ENCODE measurements around the gene LDHAL6A. TPM values are rescaled to one million over a fixed set of nuclear protein-coding genes. Genes with fewer than 3 reads are reported as not detected.

LDHAL6A gene
- total RNA-seq, 1 donor from 2014 or later: not detected

- H3K9me3 Mint-ChIP-seq (ENCODE audit: low read depth): no peaks in the 10 kb centered on the region
- peaks cover 12% of the 10 kb centered on the region for H3K27me3 Mint-ChIP-seq
- no peak for DNase-seq (ENCODE audit: low spot score, unreplicated experiment)
- TF ChIP-seq, protein P1, sequence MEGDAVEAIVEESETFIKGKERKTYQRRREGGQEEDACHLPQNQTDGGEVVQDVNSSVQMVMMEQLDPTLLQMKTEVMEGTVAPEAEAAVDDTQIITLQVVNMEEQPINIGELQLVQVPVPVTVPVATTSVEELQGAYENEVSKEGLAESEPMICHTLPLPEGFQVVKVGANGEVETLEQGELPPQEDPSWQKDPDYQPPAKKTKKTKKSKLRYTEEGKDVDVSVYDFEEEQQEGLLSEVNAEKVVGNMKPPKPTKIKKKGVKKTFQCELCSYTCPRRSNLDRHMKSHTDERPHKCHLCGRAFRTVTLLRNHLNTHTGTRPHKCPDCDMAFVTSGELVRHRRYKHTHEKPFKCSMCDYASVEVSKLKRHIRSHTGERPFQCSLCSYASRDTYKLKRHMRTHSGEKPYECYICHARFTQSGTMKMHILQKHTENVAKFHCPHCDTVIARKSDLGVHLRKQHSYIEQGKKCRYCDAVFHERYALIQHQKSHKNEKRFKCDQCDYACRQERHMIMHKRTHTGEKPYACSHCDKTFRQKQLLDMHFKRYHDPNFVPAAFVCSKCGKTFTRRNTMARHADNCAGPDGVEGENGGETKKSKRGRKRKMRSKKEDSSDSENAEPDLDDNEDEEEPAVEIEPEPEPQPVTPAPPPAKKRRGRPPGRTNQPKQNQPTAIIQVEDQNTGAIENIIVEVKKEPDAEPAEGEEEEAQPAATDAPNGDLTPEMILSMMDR (IDR thresholded peaks at IDR 0.05; ENCODE audit: unreplicated experiment): no peak
- no peaks in the 10 kb centered on the region for H3K36me3 Mint-ChIP-seq (ENCODE audit: insufficient read depth)
- H3K27ac Mint-ChIP-seq: no peak overlapping the region
- H3K4me3 Mint-ChIP-seq (ENCODE audit: low read depth): no peak overlapping the region
- peaks cover 3% of the 10 kb centered on the region for H3K4me1 Mint-ChIP-seq (ENCODE audit: low read depth)
These were observed 2.7 kb upstream of the LDHAL6A start for GRCh38 chr11:18452927-18453326.

DNA sequence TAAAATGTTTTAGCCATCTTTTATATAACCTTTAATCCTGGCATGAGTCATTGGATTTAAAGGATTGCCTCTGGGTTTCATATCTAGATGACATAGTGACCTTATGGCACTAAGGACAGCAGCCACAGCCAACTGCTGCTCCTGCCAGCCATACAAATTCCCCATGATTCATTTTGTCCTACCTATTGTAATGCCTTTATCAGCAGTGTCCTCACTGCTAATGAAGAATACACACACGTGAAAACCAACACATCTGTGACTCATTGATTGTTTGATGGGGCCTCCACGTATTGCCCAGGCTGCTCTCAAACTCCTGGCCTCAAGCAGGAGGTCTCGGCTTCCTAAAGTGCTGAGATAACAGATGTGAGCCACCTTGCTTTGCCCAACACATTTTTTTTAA lies 1.8 kb downstream of the LDHAL6A start:
- H3K4me3 Mint-ChIP-seq (ENCODE audit: low read depth): no peak overlapping the region
- H3K27me3 Mint-ChIP-seq: peaks cover 5% of the 10 kb centered on the region
- no peaks in the 10 kb centered on the region for H3K9me3 Mint-ChIP-seq (ENCODE audit: low read depth)
- H3K27ac Mint-ChIP-seq: no peak overlapping the region
- peaks cover 6% of the 10 kb centered on the region for H3K4me1 Mint-ChIP-seq (ENCODE audit: low read depth)
- H3K36me3 Mint-ChIP-seq (ENCODE audit: insufficient read depth): no peaks in the 10 kb centered on the region
- DNase-seq (ENCODE audit: low spot score, unreplicated experiment): no peak
- TF ChIP-seq, protein P1 (IDR thresholded peaks at IDR 0.05; ENCODE audit: unreplicated experiment): no peak

DNA sequence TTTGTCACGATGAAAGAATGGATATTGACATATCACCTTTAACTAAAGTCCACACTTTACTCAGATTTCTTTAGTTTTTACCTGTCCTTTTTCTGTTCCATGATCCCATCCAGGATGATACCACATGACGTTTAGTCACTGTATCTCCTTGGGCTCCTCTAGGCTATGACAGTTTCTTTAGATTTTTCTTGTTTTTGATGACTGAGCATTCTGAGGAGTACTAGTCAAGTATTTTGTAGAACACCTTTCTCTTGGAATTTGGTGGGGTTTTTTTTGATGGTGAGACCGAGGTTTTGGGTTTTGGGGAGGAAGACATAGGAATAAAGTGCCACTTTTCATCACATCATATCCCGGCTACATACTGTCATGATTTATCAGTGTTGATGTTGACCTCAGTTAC lies 4.0 kb downstream of the LDHAL6A start:
- Mint-ChIP-seq H3K4me3 (ENCODE audit: low read depth) (no peak overlapping the region), H3K9me3 (ENCODE audit: low read depth) (no peaks in the 10 kb centered on the region), H3K36me3 (ENCODE audit: insufficient read depth) (no peaks in the 10 kb centered on the region), H3K27ac (no peak overlapping the region), H3K27me3 (peaks cover 3% of the 10 kb centered on the region), H3K4me1 (ENCODE audit: low read depth) (peaks cover 6% of the 10 kb centered on the region)
- TF ChIP-seq, protein P1 (IDR thresholded peaks at IDR 0.05; ENCODE audit: unreplicated experiment): no peak
- no peak for DNase-seq (ENCODE audit: low spot score, unreplicated experiment)

- no peaks in the 10 kb centered on the region for H3K27me3 Mint-ChIP-seq
- no peaks in the 10 kb centered on the region for H3K9me3 Mint-ChIP-seq (ENCODE audit: low read depth)
- no peaks in the 10 kb centered on the region for H3K36me3 Mint-ChIP-seq (ENCODE audit: insufficient read depth)
- H3K4me3 Mint-ChIP-seq (ENCODE audit: low read depth): no peak overlapping the region
- no peak for DNase-seq (ENCODE audit: low spot score, unreplicated experiment)
- H3K4me1 Mint-ChIP-seq (ENCODE audit: low read depth): peaks cover 6% of the 10 kb centered on the region
- H3K27ac Mint-ChIP-seq: no peak overlapping the region
- TF ChIP-seq, protein P1 (IDR thresholded peaks at IDR 0.05; ENCODE audit: unreplicated experiment): no peak
These were observed 6.3 kb downstream of the LDHAL6A start for GRCh38 chr11:18461909-18462308.

DNA sequence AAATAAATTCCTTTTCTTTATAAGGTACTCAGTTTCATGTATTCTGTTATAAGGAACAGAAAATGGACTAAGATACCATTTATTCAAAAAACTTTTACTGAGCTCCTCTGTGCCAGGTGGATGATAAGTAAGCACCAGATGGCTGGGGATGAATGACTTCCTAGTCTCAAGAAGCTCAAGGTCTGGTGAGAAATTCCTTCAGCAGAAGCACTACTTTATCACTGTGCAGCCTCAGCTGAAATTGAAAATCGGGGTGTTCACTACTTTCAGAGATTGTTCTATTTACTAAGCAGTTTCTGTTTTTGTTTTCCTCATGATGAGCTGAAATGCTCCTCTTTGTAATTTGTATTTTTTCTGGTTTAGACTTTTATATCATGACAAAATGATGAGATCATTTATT lies 7.8 kb downstream of the LDHAL6A start:
- no peak overlapping the region for H3K4me3 Mint-ChIP-seq (ENCODE audit: low read depth)

More for the DNA sequence above, 7.8 kb downstream of the LDHAL6A start:
- Mint-ChIP-seq H3K4me1 (ENCODE audit: low read depth) (no peaks in the 10 kb centered on the region), H3K36me3 (ENCODE audit: insufficient read depth) (no peaks in the 10 kb centered on the region), H3K27ac (no peak overlapping the region), H3K27me3 (no peaks in the 10 kb centered on the region), H3K9me3 (ENCODE audit: low read depth) (no peaks in the 10 kb centered on the region)
- TF ChIP-seq, protein P1 (IDR thresholded peaks at IDR 0.05; ENCODE audit: unreplicated experiment): no peak
- no peak for DNase-seq (ENCODE audit: low spot score, unreplicated experiment)
